ENCODE results near the gene MPND.
A peak's percentile ranks its signal among the peaks of the same experiment; 100 is the strongest.

MPND gene

GRCh38 chr19:4350726-4351125 is 7.4 kb downstream of the MPND start:
- no peak overlapping the region for H3K4me3 Mint-ChIP-seq
- peaks cover 16% of the 10 kb centered on the region for H3K36me3 Mint-ChIP-seq (ENCODE audit: low read depth)
- no peaks in the 10 kb centered on the region for H3K4me1 Mint-ChIP-seq (ENCODE audit: low read depth)
- H3K27me3 Mint-ChIP-seq = no peaks in the 10 kb centered on the region
- no peak overlapping the region for H3K27ac Mint-ChIP-seq
- H3K9me3 Mint-ChIP-seq = no peaks in the 10 kb centered on the region

GRCh38 chr19:4352701-4353121 is 9.3 kb downstream of the MPND start:
- Mint-ChIP-seq H3K4me3 (no peak overlapping the region), H3K27me3 (no peaks in the 10 kb centered on the region), H3K27ac (no peak overlapping the region)

GRCh38 chr19:4354282-4354681 is 10.9 kb downstream of the MPND start:
- H3K27ac Mint-ChIP-seq = no peak overlapping the region
- H3K36me3 Mint-ChIP-seq (ENCODE audit: low read depth) = no peaks in the 10 kb centered on the region
- no peak overlapping the region for H3K4me3 Mint-ChIP-seq
- H3K27me3 Mint-ChIP-seq = no peaks in the 10 kb centered on the region
- H3K4me1 Mint-ChIP-seq (ENCODE audit: low read depth) = no peaks in the 10 kb centered on the region
- H3K9me3 Mint-ChIP-seq = no peaks in the 10 kb centered on the region

More at GRCh38 chr19:4352701-4353121, 9.3 kb downstream of the MPND start:
- Mint-ChIP-seq H3K9me3 (no peaks in the 10 kb centered on the region), H3K36me3 (ENCODE audit: low read depth) (peaks cover 6% of the 10 kb centered on the region), H3K4me1 (ENCODE audit: low read depth) (no peaks in the 10 kb centered on the region)

GRCh38 chr19:4354897-4355296 is 11.5 kb downstream of the MPND start:
- Mint-ChIP-seq H3K27me3 (no peaks in the 10 kb centered on the region), H3K36me3 (ENCODE audit: low read depth) (no peaks in the 10 kb centered on the region), H3K4me3 (no peak overlapping the region), H3K4me1 (ENCODE audit: low read depth) (no peaks in the 10 kb centered on the region), H3K9me3 (no peaks in the 10 kb centered on the region), H3K27ac (no peak overlapping the region)

GRCh38 chr19:4357095-4357797 is 13.9 kb downstream of the MPND start:
- H3K4me3 Mint-ChIP-seq = no peak overlapping the region
- H3K27ac Mint-ChIP-seq = no peak overlapping the region
- no peaks in the 10 kb centered on the region for H3K4me1 Mint-ChIP-seq (ENCODE audit: low read depth)
- H3K9me3 Mint-ChIP-seq = no peaks in the 10 kb centered on the region
- H3K27me3 Mint-ChIP-seq = no peaks in the 10 kb centered on the region
- peaks cover 3% of the 10 kb centered on the region for H3K36me3 Mint-ChIP-seq (ENCODE audit: low read depth)

- Mint-ChIP-seq H3K27me3 (no peaks in the 10 kb centered on the region), H3K9me3 (no peaks in the 10 kb centered on the region), H3K4me1 (ENCODE audit: low read depth) (no peaks in the 10 kb centered on the region), H3K4me3 (no peak overlapping the region), H3K36me3 (ENCODE audit: low read depth) (peaks cover 4% of the 10 kb centered on the region), H3K27ac (no peak overlapping the region)
These were observed 14.6 kb downstream of the MPND start for GRCh38 chr19:4357921-4358326.

- Mint-ChIP-seq H3K4me1 (ENCODE audit: low read depth) (no peaks in the 10 kb centered on the region), H3K36me3 (ENCODE audit: low read depth) (peaks cover 9% of the 10 kb centered on the region), H3K4me3 (no peak overlapping the region), H3K27me3 (no peaks in the 10 kb centered on the region), H3K27ac (peak overlapping the region; percentile 45), H3K9me3 (no peaks in the 10 kb centered on the region)
These were observed 15.6 kb downstream of the MPND start for GRCh38 chr19:4358709-4359626.

GRCh38 chr19:4359627-4360000 is 16.3 kb downstream of the MPND start:
- no peaks in the 10 kb centered on the region for H3K9me3 Mint-ChIP-seq
- H3K4me1 Mint-ChIP-seq (ENCODE audit: low read depth) = no peaks in the 10 kb centered on the region
- no peak overlapping the region for H3K4me3 Mint-ChIP-seq
- no peaks in the 10 kb centered on the region for H3K27me3 Mint-ChIP-seq
- no peak overlapping the region for H3K27ac Mint-ChIP-seq
- H3K36me3 Mint-ChIP-seq (ENCODE audit: low read depth) = peaks cover 9% of the 10 kb centered on the region

GRCh38 chr19:4360081-4360569 is 16.8 kb downstream of the MPND start:
- H3K36me3 Mint-ChIP-seq (ENCODE audit: low read depth) = peaks cover 9% of the 10 kb centered on the region
- no peaks in the 10 kb centered on the region for H3K27me3 Mint-ChIP-seq
- H3K9me3 Mint-ChIP-seq = no peaks in the 10 kb centered on the region
- H3K4me3 Mint-ChIP-seq = no peak overlapping the region
- H3K27ac Mint-ChIP-seq = no peak overlapping the region
- no peaks in the 10 kb centered on the region for H3K4me1 Mint-ChIP-seq (ENCODE audit: low read depth)

- Mint-ChIP-seq H3K4me1 (ENCODE audit: low read depth) (no peaks in the 10 kb centered on the region), H3K27ac (peak overlapping the region; percentile 19), H3K27me3 (no peaks in the 10 kb centered on the region), H3K4me3 (no peak overlapping the region), H3K36me3 (ENCODE audit: low read depth) (peaks cover 9% of the 10 kb centered on the region), H3K9me3 (no peaks in the 10 kb centered on the region)
These were observed 17.3 kb downstream of the MPND start for GRCh38 chr19:4360641-4361151.

GRCh38 chr19:4361152-4362046 is 18.0 kb downstream of the MPND start:
- Mint-ChIP-seq H3K36me3 (ENCODE audit: low read depth) (peaks cover 9% of the 10 kb centered on the region), H3K4me1 (ENCODE audit: low read depth) (no peaks in the 10 kb centered on the region), H3K4me3 (no peak overlapping the region), H3K27me3 (no peaks in the 10 kb centered on the region), H3K27ac (no peak overlapping the region), H3K9me3 (no peaks in the 10 kb centered on the region)

GRCh38 chr19:4362101-4362828 is 18.9 kb downstream of the MPND start:
- peak overlapping the region; percentile 32 for H3K4me3 Mint-ChIP-seq

GRCh38 chr19:4362831-4363545 is 19.6 kb downstream of the MPND start:
- Mint-ChIP-seq H3K27me3 (no peaks in the 10 kb centered on the region), H3K27ac (no peak overlapping the region), H3K9me3 (no peaks in the 10 kb centered on the region), H3K36me3 (ENCODE audit: low read depth) (peaks cover 9% of the 10 kb centered on the region), H3K4me3 (no peak overlapping the region), H3K4me1 (ENCODE audit: low read depth) (peaks cover 8% of the 10 kb centered on the region)

More at GRCh38 chr19:4362101-4362828, 18.9 kb downstream of the MPND start:
- peaks cover under 1% of the 10 kb centered on the region for H3K4me1 Mint-ChIP-seq (ENCODE audit: low read depth)
- no peaks in the 10 kb centered on the region for H3K9me3 Mint-ChIP-seq
- peak overlapping the region; percentile 58 for H3K27ac Mint-ChIP-seq
- peaks cover 9% of the 10 kb centered on the region for H3K36me3 Mint-ChIP-seq (ENCODE audit: low read depth)
- H3K27me3 Mint-ChIP-seq = no peaks in the 10 kb centered on the region

All from stimulated activated naive CD8-positive, alpha-beta T cell treated with anti-CD3 and anti-CD28 coated beads, Interleukin-15, Interleukin-2, amounts not matched to agents 100 ng/mL and 50 ng/mL, for 24 hours (primary cell).